Esophagus (tissue), 2 donors: Measurements from ENCODE around the gene VWA8. TPM values are rescaled to one million over a fixed set of nuclear protein-coding genes. Genes with fewer than 3 reads are reported as not detected.

Experiments used
- H3K27ac ChIP-seq, 2 donors: one replicate each; pipeline ENCODE4 v1.5.1; 2013; ENCODE audit warnings: low read depth in 2 of 2, mild to moderate bottlenecking in 2 of 2, inconsistent platforms in 1 of 2, low read length in 1 of 2, moderate library complexity in 1 of 2
- H3K27me3 ChIP-seq, 2 donors: one replicate each; pipeline ENCODE4 v1.6.1; 2013; ENCODE audit warnings: low read length in 2 of 2, control low read depth in 1 of 2, mild to moderate bottlenecking in 1 of 2; ENCODE audit not compliant: insufficient read depth in 2 of 2, control insufficient read depth in 1 of 2
- H3K36me3 ChIP-seq, 2 donors: one replicate each; pipeline ENCODE4 v1.6.1; 2013; ENCODE audit warnings: low read length in 1 of 2; ENCODE audit not compliant: control insufficient read depth in 2 of 2, insufficient read depth in 2 of 2
- H3K4me1 ChIP-seq, 2 donors: one replicate each; pipeline ENCODE4 v1.6.1; 2013; ENCODE audit warnings: low read length in 1 of 2; ENCODE audit not compliant: control insufficient read depth in 2 of 2, insufficient read depth in 2 of 2
- H3K4me3 ChIP-seq, 2 donors: one replicate each; pipeline ENCODE4 v1.5.1; 2013; ENCODE audit warnings: low read length in 2 of 2, mild to moderate bottlenecking in 2 of 2, low read depth in 1 of 2, moderate library complexity in 1 of 2
- H3K9me3 ChIP-seq, 2 donors: one replicate each; pipeline ENCODE4 v1.6.1; 2013; ENCODE audit warnings: mild to moderate bottlenecking in 2 of 2, low read depth in 1 of 2, low read length in 1 of 2, moderate library complexity in 1 of 2; ENCODE audit not compliant: control insufficient read depth in 2 of 2, insufficient read depth in 1 of 2
- WGBS, 2 donors: extraction: QIAGEN DNeasy Blood & Tissue Kit; methylation state at CpG; one replicate each; pipeline ENCODE4 v1.1.7; 2013; 5-methylcytosine and 5-hydroxymethylcytosine counted together
- polyA plus RNA-seq, 2 donors: library from polyadenylated mRNA; stranded (reverse); fragments of 200-250 nt; gene quantifications; one replicate each; pipeline ENCODE4 v1.2.3, GENCODE V29; 2013
- donor health status: healthy with polysubstance abuse.
- donor health status: Bipolar disorder and iron deficiency.

VWA8 gene
- 1 to 10 TPM; 3.5 to 3.6 TPM for polyA plus RNA-seq

DNA sequence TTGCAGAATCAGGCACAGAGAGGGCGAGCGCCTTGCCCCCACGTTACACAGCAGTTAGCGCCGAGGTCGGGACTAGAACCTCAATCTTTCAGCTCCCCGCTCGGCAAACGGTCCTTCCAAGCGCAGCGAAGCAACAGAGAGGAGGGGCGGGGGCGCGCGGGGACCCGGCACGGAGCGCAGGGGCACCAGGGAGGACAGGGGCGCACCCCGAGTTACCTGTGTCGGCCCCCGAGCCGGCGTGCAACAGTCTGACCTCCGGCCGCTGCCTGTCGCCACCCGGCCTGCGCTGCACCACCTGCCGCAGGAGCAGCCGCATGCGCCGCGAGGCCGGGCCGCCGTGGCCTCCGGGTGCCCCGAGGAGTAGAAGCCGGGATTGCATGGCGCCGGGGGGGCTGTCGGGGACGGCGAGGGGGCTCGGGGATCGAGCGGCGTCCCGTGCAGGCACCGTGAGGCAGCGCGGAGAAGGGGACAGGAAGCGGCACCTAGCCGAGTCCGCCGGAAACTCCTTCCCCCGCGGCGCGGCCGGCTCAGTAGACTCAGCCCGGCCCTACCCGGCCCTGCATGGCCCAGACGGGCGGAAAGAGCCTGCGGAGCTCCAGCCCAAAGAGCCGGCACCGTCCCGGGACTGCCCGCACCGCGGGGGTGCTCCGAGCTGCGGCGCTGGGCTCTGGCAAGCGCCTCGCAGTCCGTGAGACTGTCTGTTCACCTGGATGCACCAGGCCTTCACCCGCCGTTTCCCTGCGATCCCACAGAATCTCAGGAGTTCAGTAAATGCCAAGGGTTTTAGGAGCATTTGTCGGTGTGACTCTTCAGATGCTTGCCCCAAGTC, at the start of gene VWA8:
TSS of gene VWA8 (minus strand) at position 473 of the 829 bp plus-strand sequence. CDS start at position 379, 94 bp downstream.
- Histone ChIP-seq H3K27me3 (no peaks in the 10 kb centered on the region), H3K27ac (peak within 1 kb of the TSS; percentile 84 to 92), H3K4me1 (peaks cover 0 to 2% of the 10 kb centered on the region in 2 donors), H3K9me3 (no peaks in the 10 kb centered on the region), H3K4me3 (peak within 1 kb of the TSS; percentile 80 to 95), H3K36me3 (no peaks in the 10 kb centered on the region)
- 1% methylated on average over 56 to 83 of the region's 83 CpGs for WGBS, 2 donors

DNA sequence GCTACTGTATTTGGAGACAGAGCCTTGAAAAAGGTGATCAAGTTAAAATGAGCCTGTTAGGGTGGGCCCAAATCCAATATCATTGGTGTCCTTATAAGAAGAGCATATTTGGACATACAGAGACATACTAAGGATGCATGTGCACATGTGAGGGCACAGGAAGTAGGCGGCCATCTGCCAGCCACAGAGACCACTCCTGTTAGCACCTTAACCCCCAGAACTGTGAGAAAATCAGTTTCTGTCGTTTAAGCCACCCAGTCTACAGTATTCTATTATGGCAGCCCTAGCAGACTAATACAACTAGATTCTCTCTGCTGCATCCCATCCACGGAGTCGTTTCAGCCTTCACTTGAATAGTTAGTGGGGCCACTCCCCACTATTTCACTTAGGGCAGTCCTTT, 48.1 kb upstream of the VWA8 start:
- H3K27ac ChIP-seq = no peak overlapping the region
- WGBS, 2 donors = 90 to 93% methylated on average over 4 of the region's 4 CpGs
- H3K36me3 ChIP-seq = no peaks in the 10 kb centered on the region
- H3K4me1 ChIP-seq = peaks cover 0 to 5% of the 10 kb centered on the region in 2 donors
- no peaks in the 10 kb centered on the region for H3K9me3 ChIP-seq
- H3K27me3 ChIP-seq = no peaks in the 10 kb centered on the region
- H3K4me3 ChIP-seq = no peak overlapping the region

DNA sequence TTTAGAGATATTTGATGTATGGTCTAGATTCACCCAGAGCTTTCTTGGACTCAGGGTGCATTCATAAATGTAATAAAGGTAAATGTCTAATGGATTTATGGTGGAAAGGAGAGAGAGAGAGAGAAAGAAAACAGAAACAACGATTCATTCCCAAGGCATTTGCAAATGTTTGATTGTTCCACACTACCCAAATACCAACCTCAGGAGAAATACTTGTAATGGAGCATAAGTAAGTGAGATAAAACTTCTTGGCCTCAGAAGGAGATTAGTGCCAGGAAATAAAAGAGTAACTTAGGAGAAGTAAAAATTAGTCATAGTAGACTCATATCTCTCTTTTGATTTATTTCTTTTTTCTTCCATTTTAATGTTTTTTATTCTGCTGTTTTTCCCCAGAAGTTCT, 46.9 kb upstream of the VWA8 start:
- H3K27me3 ChIP-seq = no peaks in the 10 kb centered on the region
- no peaks in the 10 kb centered on the region for H3K36me3 ChIP-seq
- no peaks in the 10 kb centered on the region for H3K9me3 ChIP-seq
- no peak overlapping the region for H3K27ac ChIP-seq
- 56 to 74% methylated on average over 1 of the region's 1 CpG for WGBS, 2 donors
- H3K4me1 ChIP-seq = peaks cover 0 to 5% of the 10 kb centered on the region in 2 donors
- no peak overlapping the region for H3K4me3 ChIP-seq

DNA sequence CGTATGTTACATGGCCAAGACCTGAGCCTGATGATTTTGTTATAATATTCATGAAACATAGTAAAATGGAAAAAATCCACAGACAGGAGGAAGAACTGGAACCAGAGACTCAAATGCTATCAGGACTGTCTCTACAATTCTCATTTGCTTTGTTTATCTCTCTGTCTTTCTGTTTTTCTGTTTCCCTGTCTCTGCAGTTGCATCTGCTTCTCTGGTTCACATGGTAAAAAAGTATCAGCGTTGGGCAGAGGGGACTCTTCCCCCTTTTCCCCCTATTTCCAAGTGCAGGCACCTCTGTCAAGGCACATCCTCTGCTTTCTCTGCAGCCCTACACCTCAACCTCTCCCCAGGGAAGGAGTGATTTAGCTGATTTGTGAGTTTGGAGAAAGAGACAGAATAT, 41.2 kb upstream of the VWA8 start:
- H3K27ac ChIP-seq = no peak overlapping the region
- H3K9me3 ChIP-seq = no peaks in the 10 kb centered on the region
- no peaks in the 10 kb centered on the region for H3K36me3 ChIP-seq
- H3K4me3 ChIP-seq = no peak overlapping the region
- WGBS, 2 donors = 80 to 85% methylated on average over 2 of the region's 2 CpGs
- no peaks in the 10 kb centered on the region for H3K4me1 ChIP-seq
- peaks cover 0 to 2% of the 10 kb centered on the region in 2 donors for H3K27me3 ChIP-seq

DNA sequence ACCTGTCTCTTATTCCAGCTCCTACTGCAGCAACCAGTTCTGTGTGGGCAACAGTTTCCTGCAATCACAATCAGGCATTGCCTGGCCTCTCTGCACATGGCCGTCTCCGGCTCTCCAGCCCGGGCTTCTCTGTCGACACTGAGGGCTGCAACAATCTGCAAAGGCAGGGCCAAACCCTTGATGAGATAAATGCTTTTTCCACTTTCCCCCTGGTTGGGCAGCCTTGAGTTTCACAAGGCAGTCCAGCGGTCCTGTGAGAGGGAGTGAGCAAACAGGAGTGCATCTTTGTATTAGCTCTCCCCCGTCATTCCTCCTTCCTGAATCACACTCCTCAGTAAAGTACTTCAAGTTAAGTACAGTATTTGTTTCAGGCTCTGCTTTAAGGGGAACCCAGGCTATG, 40.7 kb upstream of the VWA8 start:
- Histone ChIP-seq H3K27ac (no peak overlapping the region), H3K4me1 (no peaks in the 10 kb centered on the region), H3K36me3 (no peaks in the 10 kb centered on the region), H3K27me3 (peaks cover 0 to 2% of the 10 kb centered on the region in 2 donors), H3K9me3 (no peaks in the 10 kb centered on the region), H3K4me3 (no peak overlapping the region)
- 53 to 60% methylated on average over 6 of the region's 6 CpGs for WGBS, 2 donors

DNA sequence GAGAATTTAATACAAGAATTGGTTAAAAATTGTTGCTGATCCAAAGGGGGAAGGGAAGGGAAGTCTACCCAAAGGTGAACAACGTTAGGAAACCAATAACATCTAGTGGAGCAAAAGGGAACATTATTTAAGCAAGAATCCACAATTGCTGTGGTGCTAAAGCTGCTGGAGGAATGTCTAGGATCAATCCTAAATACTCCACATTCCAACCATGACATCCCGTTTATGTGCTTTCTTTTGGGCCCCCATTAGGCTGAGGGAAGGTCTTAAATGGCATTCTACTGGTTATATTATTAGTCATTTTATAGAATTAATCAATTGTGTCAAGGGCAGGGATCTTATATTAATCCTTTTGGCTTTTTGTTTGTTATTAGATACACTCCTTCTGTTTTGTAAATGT, 39.9 kb upstream of the VWA8 start:
- H3K4me1 ChIP-seq = no peaks in the 10 kb centered on the region
- H3K27ac ChIP-seq = no peak overlapping the region
- no peak overlapping the region for H3K4me3 ChIP-seq
- H3K36me3 ChIP-seq = no peaks in the 10 kb centered on the region
- peaks cover 0 to 2% of the 10 kb centered on the region in 2 donors for H3K27me3 ChIP-seq
- no peaks in the 10 kb centered on the region for H3K9me3 ChIP-seq
- 52 to 57% methylated on average over 2 of the region's 2 CpGs for WGBS, 2 donors

DNA sequence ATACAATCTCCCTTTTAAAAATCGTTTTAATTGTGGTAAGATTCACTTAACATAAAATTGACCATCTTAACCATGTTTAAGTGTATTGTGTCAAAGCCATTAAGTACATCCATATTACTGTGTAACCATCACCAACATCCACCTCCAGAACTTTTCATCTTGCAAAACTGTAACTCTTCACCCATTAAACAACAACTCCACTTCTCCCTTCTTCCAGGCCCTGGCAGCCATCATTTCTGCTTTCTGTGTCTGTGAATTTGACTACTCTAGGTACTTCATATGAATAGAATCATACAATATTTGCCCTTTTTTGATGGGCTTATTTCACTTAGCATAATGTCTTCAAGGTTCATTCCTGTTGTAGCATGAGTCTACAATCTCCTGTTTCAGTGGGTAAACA, 36.5 kb upstream of the VWA8 start:
- Histone ChIP-seq H3K27me3 (peaks cover 0 to 2% of the 10 kb centered on the region in 2 donors), H3K4me1 (no peaks in the 10 kb centered on the region), H3K4me3 (no peak overlapping the region), H3K36me3 (no peaks in the 10 kb centered on the region), H3K27ac (no peak overlapping the region), H3K9me3 (no peaks in the 10 kb centered on the region)
- WGBS, 2 donors = 78% methylated on average over 1 of the region's 1 CpG

DNA sequence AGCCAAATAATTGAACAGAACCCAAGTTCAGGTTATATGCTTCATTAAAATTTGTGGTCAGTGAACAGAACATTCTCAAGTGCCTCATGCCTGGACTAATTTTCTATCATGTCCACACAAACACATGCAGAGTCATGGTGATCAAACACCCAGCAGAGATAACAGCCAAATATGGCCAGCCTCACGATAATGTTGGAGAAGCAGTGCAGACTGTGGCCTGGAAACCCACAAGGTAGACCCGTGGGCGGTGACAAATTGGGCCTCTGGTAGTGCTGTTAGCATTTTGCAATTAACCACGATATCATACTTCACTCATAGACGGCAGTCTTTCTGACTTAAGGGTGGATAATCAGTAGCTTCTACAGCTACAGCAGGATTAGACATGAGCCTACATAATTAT, 35.0 kb upstream of the VWA8 start:
- no peaks in the 10 kb centered on the region for H3K9me3 ChIP-seq
- peaks cover 0 to 2% of the 10 kb centered on the region in 2 donors for H3K27me3 ChIP-seq
- no peaks in the 10 kb centered on the region for H3K36me3 ChIP-seq
- no peak overlapping the region for H3K27ac ChIP-seq
- 53 to 55% methylated on average over 5 of the region's 5 CpGs for WGBS, 2 donors
- no peak overlapping the region for H3K4me3 ChIP-seq
- H3K4me1 ChIP-seq = no peaks in the 10 kb centered on the region

DNA sequence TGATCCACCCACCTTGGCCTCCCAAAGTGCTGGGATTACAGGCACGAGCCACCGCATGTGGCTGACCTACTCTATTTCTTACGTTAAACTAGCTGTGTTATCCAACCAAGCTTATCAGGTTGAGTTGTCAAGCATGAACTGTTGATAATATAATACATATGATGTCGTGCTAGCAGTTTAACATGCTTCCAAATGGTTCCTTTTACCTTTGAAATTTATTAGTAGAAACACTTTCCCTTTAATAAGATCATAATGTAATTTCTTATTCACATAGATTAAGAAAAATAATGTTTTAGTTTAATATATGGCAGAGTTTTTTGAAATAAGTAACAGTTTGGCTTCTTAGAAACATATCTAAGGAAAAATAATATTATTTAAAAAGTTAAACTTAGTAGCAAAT, 34.4 kb upstream of the VWA8 start:
- peaks cover 0 to 2% of the 10 kb centered on the region in 2 donors for H3K27me3 ChIP-seq
- no peaks in the 10 kb centered on the region for H3K4me1 ChIP-seq
- 83 to 91% methylated on average over 4 of the region's 4 CpGs for WGBS, 2 donors
- no peak overlapping the region for H3K27ac ChIP-seq
- H3K4me3 ChIP-seq = no peak overlapping the region
- H3K9me3 ChIP-seq = no peaks in the 10 kb centered on the region
- no peaks in the 10 kb centered on the region for H3K36me3 ChIP-seq

DNA sequence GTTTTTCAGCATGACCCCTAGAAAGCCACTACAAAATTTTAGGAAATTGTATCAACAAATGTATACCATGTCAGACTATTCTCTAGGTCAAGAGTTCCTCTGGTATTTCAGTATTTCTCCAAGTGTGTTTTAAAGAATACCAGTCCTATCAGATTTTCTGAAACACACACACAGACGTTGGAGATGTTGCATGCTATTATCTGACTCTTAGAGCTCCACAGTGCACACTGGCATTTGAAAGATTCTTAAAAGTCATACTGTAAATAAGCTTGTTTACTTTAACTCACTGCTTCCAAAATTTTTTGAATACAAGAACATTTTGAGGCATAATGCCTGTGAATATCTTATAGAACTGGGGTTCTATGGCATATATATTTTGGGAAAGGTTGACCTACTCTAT, 33.8 kb upstream of the VWA8 start:
- no peaks in the 10 kb centered on the region for H3K36me3 ChIP-seq
- H3K9me3 ChIP-seq = no peaks in the 10 kb centered on the region
- H3K4me1 ChIP-seq = no peaks in the 10 kb centered on the region
- H3K4me3 ChIP-seq = no peak overlapping the region
- no peak overlapping the region for H3K27ac ChIP-seq
- 81 to 95% methylated on average over 1 of the region's 1 CpG for WGBS, 2 donors
- peaks cover 0 to 2% of the 10 kb centered on the region in 2 donors for H3K27me3 ChIP-seq
